CD14-positive monocyte (primary cell): ENCODE measurements around the gene PDZD8. TPM values are rescaled to one million over a fixed set of nuclear protein-coding genes. Genes with fewer than 3 reads are reported as not detected.

Source experiments
- DNase-seq, 3 donors: peaks; one replicate each; pipeline ENCODE4 v3.0.0-alpha.2; 2011 to 2022
- H2AFZ ChIP-seq: 2 replicates; pipeline ENCODE4 v1.6.0; 2012; ENCODE audit warnings: mild to moderate bottlenecking, low read depth, low read length, inconsistent platforms; ENCODE audit not compliant: insufficient read depth, poor library complexity, severe bottlenecking
- H3K27ac ChIP-seq, 2 donors: 1 replicate in 1 of 2; 2 replicates in 1 of 2; pipeline ENCODE4 v1.5.1; 2012 to 2013; ENCODE audit warnings: low read length in 2 of 2, control low read depth in 1 of 2, inconsistent platforms in 1 of 2, low read depth in 1 of 2, mild to moderate bottlenecking in 1 of 2
- H3K27me3 ChIP-seq, 2 donors: one replicate each; pipeline versions ENCODE4 v1.6.0 to v1.6.1; 2011 to 2013; ENCODE audit warnings: low read length in 2 of 2; ENCODE audit not compliant: control insufficient read depth in 2 of 2, insufficient read depth in 2 of 2
- H3K36me3 ChIP-seq, 2 donors: replicated peaks in 1 of 2; 1 replicate in 1 of 2; 2 replicates in 1 of 2; pipeline versions ENCODE4 v1.5.1 to v1.6.1; 2012 to 2013; ENCODE audit warnings: low read length in 2 of 2, control low read depth in 1 of 2, inconsistent platforms in 1 of 2, mild to moderate bottlenecking in 1 of 2; ENCODE audit not compliant: insufficient read depth in 2 of 2, control insufficient read depth in 1 of 2
- H3K4me1 ChIP-seq, 2 donors: 1 replicate in 1 of 2; 2 replicates in 1 of 2; pipeline versions ENCODE4 v1.5.1 to v1.6.1; 2012 to 2013; ENCODE audit warnings: low read length in 2 of 2, control low read depth in 1 of 2, inconsistent platforms in 1 of 2, mild to moderate bottlenecking in 1 of 2, moderate library complexity in 1 of 2; ENCODE audit not compliant: insufficient read depth in 2 of 2, control insufficient read depth in 1 of 2
- H3K4me2 ChIP-seq: replicated peaks from 2 replicates; pipeline ENCODE3; 2012; ENCODE audit warnings: low read length, moderate library complexity, mild to moderate bottlenecking; ENCODE audit not compliant: poor library complexity, severe bottlenecking; ENCODE audit errors: extremely low read depth
- H3K4me3 ChIP-seq, 3 experiments: fragments of 200-600 bp in 1 of 3; sonication (generic) in 1 of 3; replicated peaks in 1 of 3; 1 replicate in 2 of 3; 2 replicates in 1 of 3; pipeline ENCODE4 v1.5.1; 2011 to 2013; ENCODE audit warnings: low read length in 3 of 3, mild to moderate bottlenecking in 3 of 3, control low read depth in 2 of 3, low read depth in 2 of 3, inconsistent platforms in 1 of 3, moderate library complexity in 1 of 3
- H3K79me2 ChIP-seq: 2 replicates; pipeline ENCODE4 v1.6.0; 2012; ENCODE audit warnings: mild to moderate bottlenecking, control low read depth, inconsistent platforms, low read length, moderate library complexity; ENCODE audit not compliant: insufficient read depth
- H3K9ac ChIP-seq: 2 replicates; pipeline ENCODE4 v1.6.0; 2017; ENCODE audit warnings: low read length, mild to moderate bottlenecking; ENCODE audit not compliant: insufficient read depth, poor library complexity, severe bottlenecking
- H3K9me3 ChIP-seq, 2 donors: replicated peaks in 1 of 2; 1 replicate in 1 of 2; 2 replicates in 1 of 2; pipeline versions ENCODE4 v1.5.1 to v1.6.1; 2012 to 2013; ENCODE audit warnings: low read length in 2 of 2, control low read depth in 1 of 2; ENCODE audit not compliant: control insufficient read depth in 1 of 2, insufficient read depth in 1 of 2
- H4K20me1 ChIP-seq: 2 replicates; pipeline ENCODE4 v1.6.0; 2012; ENCODE audit warnings: mild to moderate bottlenecking, low read length, control low read depth, moderate library complexity; ENCODE audit not compliant: insufficient read depth
- H3K27ac Mint-ChIP-seq, 7 donors: one replicate each; pipeline ENCODE4 v1.8.0; 2020; ENCODE audit warnings: mild to moderate bottlenecking in 7 of 7, mixed read lengths in 7 of 7, moderate library complexity in 6 of 7, inconsistent platforms in 2 of 7
- H3K27me3 Mint-ChIP-seq, 3 donors: one replicate each; pipeline ENCODE4 v1.8.0; 2021 to 2022; ENCODE audit warnings: low read depth in 3 of 3, mild to moderate bottlenecking in 3 of 3, mixed read lengths in 3 of 3, moderate library complexity in 3 of 3, inconsistent platforms in 1 of 3
- H3K36me3 Mint-ChIP-seq, 2 donors: one replicate each; pipeline ENCODE4 v1.8.0; 2020; ENCODE audit warnings: mixed read lengths in 2 of 2, inconsistent platforms in 1 of 2, mild to moderate bottlenecking in 1 of 2
- H3K4me1 Mint-ChIP-seq: one replicate; pipeline ENCODE4 v1.8.0; 2020; ENCODE audit warnings: mild to moderate bottlenecking, mixed read lengths
- H3K4me3 Mint-ChIP-seq, 2 donors: one replicate each; pipeline ENCODE4 v1.8.0; 2020; ENCODE audit warnings: mild to moderate bottlenecking in 2 of 2, mixed read lengths in 2 of 2, moderate library complexity in 1 of 2
- H3K9me3 Mint-ChIP-seq, 7 donors: one replicate each; pipeline ENCODE4 v1.8.0; 2020 to 2022; ENCODE audit warnings: mixed read lengths in 7 of 7, mild to moderate bottlenecking in 6 of 7, moderate library complexity in 6 of 7, inconsistent platforms in 2 of 7
- WGBS: methylation state at CpG from one replicate; pipeline ENCODE4 v1.1.5; 2013; ENCODE audit warnings: missing lambda C conversion rate; ENCODE audit not compliant: insufficient coverage; 5-methylcytosine and 5-hydroxymethylcytosine counted together
- intact Hi-C, 2 donors: fragments of 100-400 bp; cut with micrococcal nuclease; formaldehyde crosslinking; loops; one replicate each; pipeline versions ENCODE4 v1.15.0 to v1.15.1; 2023
- polyA plus RNA-seq, 3 donors: library from polyadenylated mRNA; depleted of rRNA in 1 of 3; unstranded in 2 of 3; stranded (reverse) in 1 of 3; fragments of 300-500 nt in 2 of 3; fragments of >200 nt in 1 of 3; fragmentation: Illumina TruSeq in 2 of 3; gene quantifications; 1 replicate in 2 of 3; 2 replicates in 1 of 3; pipeline ENCODE4 v1.2.3, GENCODE V29; 2012 to 2021
- TF ChIP-seq, protein P1 (sequence below): fragments of 200-600 bp; IDR thresholded peaks from one replicate; pipeline ENCODE4 v1.8.0; 2022; ENCODE audit warnings: antibody characterized with exemption, mild to moderate bottlenecking

The PDZD8 gene
- polyA plus RNA-seq, 3 donors: 4.6 to 104 (median 9.0) TPM

DNA sequence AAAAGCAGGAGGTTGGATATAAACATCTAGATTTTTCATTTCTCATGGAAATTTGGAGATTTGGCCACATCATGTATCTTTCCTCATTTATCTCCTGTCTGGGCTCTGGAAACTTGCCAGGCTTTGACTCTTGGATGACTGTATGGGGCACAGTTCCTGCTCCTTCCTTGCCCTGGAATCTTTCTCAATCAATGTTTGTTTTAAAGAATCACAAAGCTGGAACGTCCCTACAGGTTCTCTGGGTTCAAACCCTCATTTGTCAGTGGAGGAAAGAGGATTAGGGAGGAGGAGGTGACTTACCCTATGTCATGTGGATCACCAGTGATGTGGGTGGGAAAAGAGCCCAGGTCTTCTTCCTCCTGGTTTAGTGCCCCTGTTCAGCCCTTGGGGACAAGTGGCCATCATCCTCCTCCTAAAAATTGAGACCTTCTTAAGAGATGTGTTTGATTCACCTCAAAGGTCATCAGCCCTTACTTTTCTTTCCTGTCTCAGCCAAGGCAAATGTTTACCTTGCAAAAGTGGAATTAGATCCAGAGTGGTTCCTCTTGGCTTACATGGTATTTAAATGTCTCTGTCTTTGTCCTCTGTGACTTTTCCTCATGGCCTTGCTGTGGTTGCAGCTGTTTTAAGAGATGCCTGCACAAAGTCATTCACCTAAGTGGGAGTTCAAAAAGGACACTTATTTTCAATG lies 38.8 kb upstream of the PDZD8 start:
- Histone ChIP-seq H2AFZ (no peak overlapping the region), H3K4me1 (peaks cover 0 to under 1% of the 10 kb centered on the region in 2 donors), H3K27me3 (no peaks in the 10 kb centered on the region), H4K20me1 (no peaks in the 10 kb centered on the region), H3K27ac (no peak overlapping the region), H3K4me2 (no peak overlapping the region), H3K9me3 (no peaks in the 10 kb centered on the region), H3K4me3 (no peak overlapping the region), H3K79me2 (no peaks in the 10 kb centered on the region), H3K9ac (no peak overlapping the region), H3K36me3 (no peaks in the 10 kb centered on the region)
- H3K4me3 Mint-ChIP-seq: no peak overlapping the region
- peaks cover 0 to 2% (median 0%) of the 10 kb centered on the region in 3 donors for H3K27me3 Mint-ChIP-seq
- H3K4me1 Mint-ChIP-seq: peaks cover 44% of the 10 kb centered on the region
- TF ChIP-seq, protein P1, sequence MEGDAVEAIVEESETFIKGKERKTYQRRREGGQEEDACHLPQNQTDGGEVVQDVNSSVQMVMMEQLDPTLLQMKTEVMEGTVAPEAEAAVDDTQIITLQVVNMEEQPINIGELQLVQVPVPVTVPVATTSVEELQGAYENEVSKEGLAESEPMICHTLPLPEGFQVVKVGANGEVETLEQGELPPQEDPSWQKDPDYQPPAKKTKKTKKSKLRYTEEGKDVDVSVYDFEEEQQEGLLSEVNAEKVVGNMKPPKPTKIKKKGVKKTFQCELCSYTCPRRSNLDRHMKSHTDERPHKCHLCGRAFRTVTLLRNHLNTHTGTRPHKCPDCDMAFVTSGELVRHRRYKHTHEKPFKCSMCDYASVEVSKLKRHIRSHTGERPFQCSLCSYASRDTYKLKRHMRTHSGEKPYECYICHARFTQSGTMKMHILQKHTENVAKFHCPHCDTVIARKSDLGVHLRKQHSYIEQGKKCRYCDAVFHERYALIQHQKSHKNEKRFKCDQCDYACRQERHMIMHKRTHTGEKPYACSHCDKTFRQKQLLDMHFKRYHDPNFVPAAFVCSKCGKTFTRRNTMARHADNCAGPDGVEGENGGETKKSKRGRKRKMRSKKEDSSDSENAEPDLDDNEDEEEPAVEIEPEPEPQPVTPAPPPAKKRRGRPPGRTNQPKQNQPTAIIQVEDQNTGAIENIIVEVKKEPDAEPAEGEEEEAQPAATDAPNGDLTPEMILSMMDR: no peak
- WGBS: 13% methylated on average over 1 of the region's 1 CpG
- peak overlapping the region in 1 of 7 donors; percentile 32 for H3K27ac Mint-ChIP-seq
- no peaks in the 10 kb centered on the region for H3K36me3 Mint-ChIP-seq
- H3K9me3 Mint-ChIP-seq: peaks cover 0 to 2% (median 0%) of the 10 kb centered on the region in 7 donors
- intact Hi-C loops: no loop called here
- no peak for DNase-seq

DNA sequence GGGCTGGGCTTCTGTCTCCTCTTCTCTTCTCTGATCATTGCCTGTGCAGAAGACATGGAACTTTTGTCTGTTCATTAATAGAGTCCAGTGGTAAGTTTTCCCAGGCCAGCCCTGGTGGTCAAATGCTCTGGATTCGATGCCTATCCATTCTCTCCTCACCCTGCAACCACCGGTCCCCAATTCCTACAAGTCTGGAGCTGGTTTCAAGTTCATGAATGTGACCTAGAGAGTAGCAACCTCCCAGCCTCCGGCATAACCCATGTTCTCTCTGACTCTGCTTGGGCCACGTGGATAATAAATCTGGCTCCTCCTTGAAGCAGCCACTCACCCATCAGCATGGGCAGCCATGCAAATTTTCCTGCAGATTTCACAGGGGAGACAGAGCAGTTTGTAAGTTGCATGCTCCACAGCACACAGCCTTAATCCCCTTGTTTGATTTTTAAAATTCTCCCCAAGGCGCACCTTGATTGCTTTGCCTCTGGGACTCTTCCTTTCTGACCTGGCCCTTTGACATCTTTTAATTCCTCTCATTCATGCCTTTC lies 37.3 kb upstream of the PDZD8 start:
- intact Hi-C loops: no loop called here
- Mint-ChIP-seq H3K27ac (peak overlapping the region in 1 of 7 donors; percentile 12), H3K4me3 (no peak overlapping the region), H3K27me3 (peaks cover 0 to 2% (median 0%) of the 10 kb centered on the region in 3 donors), H3K36me3 (no peaks in the 10 kb centered on the region), H3K9me3 (peaks cover 0 to 2% (median 0%) of the 10 kb centered on the region in 7 donors), H3K4me1 (peaks cover 59% of the 10 kb centered on the region)
- no peak for DNase-seq
- TF ChIP-seq, protein P1: no peak
- no peak overlapping the region for H3K4me2 ChIP-seq
- whole genome bisulfite sequencing: 96% methylated on average over 4 of the region's 5 CpGs
- H3K79me2 ChIP-seq: no peaks in the 10 kb centered on the region
- no peaks in the 10 kb centered on the region for H3K36me3 ChIP-seq
- no peak overlapping the region for H2AFZ ChIP-seq
- H3K4me3 ChIP-seq: no peak overlapping the region
- peaks cover 12% of the 10 kb centered on the region in 2 donors for H3K4me1 ChIP-seq
- no peak overlapping the region for H3K27ac ChIP-seq
- H3K9me3 ChIP-seq: no peaks in the 10 kb centered on the region
- H3K27me3 ChIP-seq: no peaks in the 10 kb centered on the region
- no peaks in the 10 kb centered on the region for H4K20me1 ChIP-seq
- no peak overlapping the region for H3K9ac ChIP-seq
